NCI-H2227 (cell line): ENCODE measurements around the gene CHST9.
"Not testable (repeated sequence)": the region's sequence is repeated elsewhere in the genome, so short reads cannot be mapped to it uniquely, and the experiment has no call there.

ENCODE experiments used
- DNase-seq: peaks from one replicate; lab custom pipeline; 2025; ENCODE audit not compliant: unreplicated experiment; lab: John Stamatoyannopoulos, UW

The CHST9 gene

DNA sequence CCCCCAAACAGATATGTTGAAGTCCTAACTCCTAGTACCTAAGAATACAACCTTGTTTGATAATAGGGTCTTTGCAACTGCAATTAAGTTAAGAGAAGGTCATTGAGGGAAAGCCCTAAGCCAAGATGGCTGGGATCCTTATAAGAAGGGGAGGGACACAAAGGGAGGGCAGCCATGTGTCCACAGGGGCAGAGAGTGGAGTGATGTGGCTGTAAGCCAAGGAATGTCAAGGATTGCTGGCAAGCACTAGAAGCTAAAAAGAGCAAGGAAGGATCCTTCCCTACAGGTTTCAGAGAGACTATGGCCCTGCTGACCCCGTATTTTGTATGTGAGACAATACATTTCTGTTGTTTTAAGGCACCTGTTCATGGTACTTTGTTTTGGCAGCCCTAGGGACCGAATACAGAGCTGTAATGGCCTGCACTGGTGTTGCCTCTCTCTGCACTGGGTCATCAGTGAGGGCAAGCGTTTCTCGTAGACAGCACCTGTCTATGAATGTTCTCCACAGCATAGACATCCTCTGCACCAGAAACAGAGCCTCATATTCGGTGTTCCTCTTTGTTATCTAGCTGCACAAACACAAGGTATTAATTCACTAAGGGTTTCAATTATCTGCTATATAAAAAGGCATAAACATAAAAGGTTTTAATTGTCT is 244.2 kb downstream of the CHST9 start:
- no peak for DNase-seq

DNA sequence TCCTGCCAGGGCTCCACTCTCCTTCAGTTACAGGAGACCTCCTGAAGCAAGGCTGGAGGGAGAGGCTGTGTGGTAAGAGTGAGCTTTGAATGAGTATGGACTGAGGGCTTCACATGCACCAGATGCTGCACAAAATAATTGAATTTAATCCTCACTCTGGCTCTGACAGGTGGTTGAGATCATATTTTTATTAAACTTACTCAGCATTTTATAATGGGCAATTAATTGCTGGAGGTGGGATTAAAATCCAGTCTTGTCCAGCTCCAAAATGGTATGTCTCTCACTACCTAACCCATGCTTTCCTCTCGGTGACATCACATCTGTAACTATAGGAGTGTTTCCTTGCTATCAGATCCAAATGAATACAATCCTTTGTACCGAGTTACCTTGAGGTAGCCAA is 253.4 kb downstream of the CHST9 start:
- no peak for DNase-seq

DNA sequence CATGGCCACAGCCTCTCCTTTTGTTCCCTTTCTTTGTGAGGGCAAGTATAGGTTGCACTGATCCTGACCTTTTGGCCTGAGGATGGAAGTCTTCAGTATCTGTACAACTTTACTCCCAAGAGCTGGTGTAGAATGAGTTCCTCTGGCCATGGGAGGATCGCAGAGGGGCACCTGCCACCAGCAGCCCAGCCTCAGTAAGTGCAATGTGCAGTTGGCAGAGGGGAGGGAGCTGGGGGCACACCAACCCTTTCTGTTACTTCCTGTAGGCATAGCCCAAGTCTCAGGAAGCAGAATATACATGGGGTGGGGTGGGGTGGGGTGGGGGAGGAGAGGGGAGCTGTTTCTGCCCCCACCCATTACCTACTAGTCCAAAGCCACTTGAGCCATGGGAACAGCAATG is 254.5 kb downstream of the CHST9 start:
- no peak for DNase-seq

DNA sequence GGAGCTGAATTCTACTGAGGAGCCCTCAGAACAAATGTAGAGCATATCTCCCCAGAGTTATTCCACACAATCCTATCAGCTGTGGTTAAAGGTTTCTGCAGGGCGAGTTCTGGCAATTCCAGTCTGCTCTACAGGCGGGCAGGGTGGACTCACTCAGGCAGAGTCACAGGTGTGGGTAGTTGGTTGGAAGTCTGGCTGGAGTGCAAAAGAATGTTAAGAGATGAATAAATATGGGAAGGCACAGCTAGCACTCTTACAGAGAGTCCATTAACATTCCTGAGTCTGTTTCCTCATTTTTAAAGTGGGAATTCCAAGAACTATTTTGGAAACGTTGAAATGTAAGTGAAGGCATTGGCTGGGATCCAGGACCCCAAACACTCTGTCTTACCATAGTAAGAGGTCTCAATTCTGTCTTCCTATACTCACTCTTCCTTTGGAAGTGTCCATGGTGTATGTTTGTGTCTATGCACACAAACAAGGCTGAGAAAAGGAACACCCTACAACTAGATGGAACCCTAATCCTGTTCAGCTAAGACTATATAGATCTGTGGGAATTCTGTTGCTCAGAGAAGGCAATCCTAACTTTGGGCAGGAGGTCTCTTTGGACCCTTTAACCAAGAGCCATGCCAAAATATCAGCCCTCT is 256.3 kb downstream of the CHST9 start:
- no peak for DNase-seq

DNA sequence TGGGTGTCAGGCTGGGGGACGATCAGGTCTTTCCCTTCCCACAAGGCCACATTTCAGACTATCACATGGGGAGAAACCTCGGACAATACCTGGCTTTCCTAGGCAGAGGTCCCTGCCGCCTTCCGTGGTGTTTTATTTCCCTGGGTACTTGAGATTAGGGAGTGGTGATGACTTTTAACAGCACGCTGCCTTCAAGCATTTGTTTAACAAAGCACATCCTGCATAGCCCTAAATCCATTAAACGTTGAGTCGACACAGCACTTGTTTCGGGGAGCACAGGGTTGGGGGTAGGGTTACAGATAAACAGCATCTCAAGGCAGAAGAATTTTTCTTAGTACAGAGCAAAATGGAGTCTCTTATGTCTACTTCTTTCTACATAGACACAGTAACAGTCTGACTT is 257.3 kb downstream of the CHST9 start:
- DNase-seq: not testable (repeated sequence)

DNA sequence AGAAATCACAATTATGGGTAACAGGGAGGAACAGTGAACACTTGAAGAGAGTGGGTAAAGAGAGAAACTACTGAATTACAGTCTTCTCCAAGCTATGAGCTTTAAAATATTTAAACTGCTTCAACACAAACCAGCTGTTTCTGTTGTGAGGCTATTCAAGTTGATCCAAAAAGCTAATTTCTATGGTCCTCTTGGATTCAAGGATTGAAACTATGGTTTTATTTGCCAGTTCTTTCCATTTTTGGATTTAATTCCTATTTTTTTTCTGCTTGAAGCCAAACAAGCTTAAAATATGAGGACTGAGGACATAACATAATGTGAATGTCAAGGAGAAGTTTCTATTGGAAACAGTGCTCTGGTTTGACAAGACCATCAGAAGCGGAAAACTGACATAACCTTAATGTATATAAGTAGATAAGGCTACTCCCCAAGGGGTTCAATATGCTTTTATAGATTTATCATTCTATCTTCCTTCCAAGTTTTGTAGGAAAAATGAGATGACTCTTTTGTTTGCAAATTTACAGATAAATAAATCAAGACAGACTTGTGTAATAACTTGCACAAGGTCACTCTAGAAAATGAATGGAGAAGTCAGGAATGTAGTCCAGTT is 258.9 kb downstream of the CHST9 start:
- no peak for DNase-seq

DNA sequence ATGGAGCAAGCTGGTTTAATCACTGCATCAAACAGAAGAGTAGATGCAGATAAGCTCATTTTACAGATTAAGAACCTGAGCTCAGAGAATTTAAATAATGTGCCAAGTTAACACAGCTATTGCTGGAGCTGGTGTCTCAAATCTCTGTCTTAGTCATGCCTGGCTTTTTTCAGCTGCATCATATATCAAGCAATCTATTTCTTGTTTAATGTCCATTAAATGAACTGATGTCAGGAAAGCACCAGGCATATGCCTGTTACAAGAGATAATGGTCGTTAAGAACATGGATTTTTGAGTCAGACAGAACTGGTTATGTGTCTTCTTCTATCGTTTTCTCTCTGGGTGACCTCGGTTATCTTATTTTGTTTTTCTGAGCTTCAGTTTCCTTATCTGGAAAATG is 259.8 kb downstream of the CHST9 start:
- DNase-seq: no peak

DNA sequence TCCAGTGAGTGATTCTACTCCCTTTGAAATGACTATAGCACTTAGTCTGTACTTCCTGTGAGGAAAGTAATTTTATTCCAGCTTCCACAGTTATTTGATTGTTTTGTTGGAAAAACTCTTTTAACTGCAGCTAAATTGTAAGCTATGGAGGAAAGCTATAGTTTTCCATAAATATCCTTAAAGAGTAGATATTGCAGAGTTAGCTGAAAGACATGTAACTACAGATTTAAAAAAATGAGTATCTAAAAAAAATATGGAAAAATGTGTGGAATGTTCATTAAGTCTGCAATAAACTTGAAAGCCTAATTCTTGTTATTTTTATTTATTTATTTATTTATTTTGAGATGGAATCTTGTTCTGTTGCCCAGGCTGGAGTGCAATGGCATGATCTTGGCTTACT is 262.8 kb downstream of the CHST9 start:
- DNase-seq: no peak

DNA sequence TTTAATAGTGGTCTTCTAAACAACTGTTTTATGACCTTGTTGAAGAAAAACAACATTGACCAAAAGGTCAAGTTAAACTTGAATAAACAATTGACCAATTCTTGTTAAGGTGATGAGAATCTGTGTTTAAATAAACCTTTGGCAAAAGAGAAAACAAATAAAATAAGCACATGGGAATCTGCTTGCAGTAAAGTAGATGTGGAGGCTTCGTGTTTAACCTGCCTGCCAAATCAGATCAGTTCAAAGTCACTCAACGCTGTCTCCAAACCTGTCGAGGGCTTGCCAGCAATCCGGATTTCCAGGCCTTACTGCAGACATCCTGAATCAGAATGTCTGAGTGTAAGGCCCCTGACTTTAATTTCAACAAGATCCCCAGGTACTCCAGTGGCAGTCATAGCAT is 264.5 kb downstream of the CHST9 start:
- DNase-seq: no peak

DNA sequence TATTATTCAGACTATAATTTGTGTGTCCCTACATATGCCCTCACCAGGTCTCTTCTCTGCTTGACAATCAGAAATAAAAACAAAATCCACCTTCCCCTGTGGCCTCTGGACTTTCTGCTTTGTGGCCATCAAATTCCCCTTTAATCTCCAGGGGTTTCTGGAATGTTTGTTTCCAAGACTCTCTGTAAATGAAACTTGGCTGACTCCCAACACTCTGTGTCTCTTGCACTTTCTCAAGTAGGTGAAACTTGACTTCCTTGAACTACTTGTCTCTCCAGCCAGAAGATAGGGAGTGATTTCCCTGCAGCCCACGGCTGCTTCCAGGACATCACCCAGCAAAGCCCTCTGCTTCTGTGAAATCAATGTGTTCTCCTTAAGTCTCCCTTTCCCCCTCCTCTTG is 265.5 kb downstream of the CHST9 start:
- no peak for DNase-seq

DNA sequence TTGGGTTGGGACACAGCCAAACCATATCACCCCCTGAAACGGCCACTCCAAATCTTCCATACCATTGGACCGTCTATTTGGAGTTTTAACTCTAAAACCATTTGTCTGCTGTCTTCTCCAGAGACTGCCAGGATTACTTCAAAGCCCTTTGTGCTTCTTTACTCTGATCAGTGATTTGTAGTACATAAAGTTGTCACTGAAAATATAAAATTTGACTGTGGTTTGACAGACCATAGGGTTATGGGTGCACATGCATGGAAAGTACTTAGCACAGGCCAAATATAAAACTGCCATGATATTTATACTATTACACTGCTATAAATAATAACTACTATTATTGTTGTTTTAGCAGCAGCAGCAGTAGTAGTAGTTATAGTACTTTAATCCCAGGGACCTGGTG is 265.9 kb downstream of the CHST9 start:
- no peak for DNase-seq

DNA sequence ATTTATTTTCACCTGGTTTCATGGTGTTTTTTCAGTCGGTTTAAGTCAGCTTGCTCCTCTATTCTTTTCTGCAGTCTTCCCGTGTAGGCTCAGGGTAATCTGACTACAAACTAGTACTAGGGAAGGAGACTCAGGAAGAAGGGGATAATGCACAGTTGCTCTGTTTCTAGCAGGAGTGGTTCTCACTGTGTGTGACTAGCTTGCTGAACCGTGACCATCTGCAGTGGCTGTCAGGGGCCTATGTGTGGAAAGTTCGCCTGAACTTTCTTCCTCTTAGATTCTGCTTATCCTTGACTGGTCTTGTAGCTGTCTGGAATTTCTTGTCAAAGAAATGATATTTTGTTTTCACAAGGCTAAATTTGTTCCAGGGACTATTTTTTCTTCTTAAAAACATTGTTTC is 273.3 kb downstream of the CHST9 start:
- no peak for DNase-seq

DNA sequence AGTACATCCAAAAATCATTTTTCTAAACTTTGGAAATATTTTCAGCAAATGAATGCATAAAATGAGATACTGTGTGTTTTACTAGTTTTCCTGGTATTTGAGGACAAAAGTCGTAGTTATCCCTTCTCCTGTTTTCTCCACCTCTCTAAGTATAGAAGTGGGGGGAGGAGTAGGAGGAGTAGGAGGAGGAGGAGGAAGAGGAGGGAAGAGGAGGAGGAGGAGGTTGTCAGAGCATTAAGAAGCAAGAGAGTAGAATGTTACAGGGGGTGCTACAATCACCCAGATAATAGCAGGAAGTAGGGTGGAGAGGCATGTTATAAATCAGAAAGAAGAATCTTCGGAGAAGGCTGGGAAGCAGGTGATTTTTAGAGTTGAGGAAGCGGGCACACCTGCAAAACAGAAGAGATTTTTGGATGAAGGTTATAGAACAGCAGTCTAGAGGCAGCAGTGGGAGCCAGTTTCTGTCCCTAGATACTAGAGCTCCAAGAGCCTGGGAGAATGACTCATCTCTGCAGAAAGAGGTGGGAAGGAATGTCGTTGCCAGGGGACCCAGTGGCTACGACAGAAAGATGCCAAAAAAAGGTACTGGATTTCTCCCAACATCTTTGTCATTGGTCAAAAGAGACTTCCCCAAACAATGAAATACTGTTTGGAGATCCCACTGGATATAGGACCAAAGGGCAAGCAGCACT is 275.4 kb downstream of the CHST9 start:
- DNase-seq: no peak

DNA sequence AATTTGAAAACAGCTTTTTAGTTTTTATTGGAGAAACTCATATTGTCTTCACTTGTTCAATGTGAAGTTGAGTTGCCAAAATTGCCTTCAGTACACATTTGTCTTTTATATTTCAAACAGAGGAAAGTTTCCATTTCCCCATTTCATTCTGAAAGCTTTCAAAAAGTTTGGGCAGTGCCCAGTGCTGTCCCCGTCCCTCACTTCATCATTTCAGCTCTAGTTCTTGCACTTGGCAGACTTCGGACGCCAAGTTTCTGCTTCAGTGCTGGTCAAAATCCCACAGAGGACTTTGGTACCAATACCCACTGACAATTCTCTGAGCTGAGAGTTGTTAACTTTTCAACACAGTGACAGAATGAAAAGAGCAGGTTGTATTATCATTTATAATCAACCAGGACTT is 276.2 kb downstream of the CHST9 start:
- no peak for DNase-seq

DNA sequence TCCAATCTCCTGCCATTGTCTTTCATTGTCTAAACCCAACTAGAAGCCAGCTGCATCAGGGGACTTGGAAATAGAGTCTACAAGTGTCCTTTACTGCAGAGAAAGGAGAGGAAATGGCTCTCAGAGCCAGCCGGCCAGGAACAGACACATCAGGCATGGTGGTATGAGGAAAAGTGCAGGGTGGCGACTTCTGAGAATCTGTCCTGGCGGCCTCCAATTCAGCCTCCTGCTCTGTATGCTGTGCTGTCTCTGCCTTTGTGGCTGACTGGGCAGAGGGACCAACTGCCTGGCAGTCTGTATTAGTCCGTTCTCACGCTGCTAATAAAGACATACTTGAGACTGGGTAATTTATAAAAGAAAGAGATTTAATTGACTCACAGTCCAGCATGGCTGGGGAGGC is 282.8 kb downstream of the CHST9 start:
- no peak for DNase-seq

DNA sequence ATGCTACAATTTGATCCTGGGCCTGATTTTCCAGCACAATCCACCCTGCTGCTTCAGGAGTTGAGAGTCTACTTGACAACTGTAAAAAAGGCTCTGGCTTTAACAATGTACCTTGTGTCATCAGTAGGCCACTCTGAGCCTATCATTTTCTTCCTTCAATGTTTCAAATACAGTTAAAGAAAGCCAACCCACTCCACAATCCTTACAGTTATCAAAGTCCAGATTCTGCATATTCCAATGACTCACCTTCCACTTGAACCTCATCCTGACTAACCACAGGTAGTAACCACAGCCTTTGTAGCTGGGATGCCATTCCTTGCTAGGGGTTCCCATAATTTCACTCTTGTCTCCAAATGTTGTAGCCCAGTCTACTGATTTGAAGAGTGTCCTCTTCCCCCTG is 284.1 kb downstream of the CHST9 start:
- no peak for DNase-seq

DNA sequence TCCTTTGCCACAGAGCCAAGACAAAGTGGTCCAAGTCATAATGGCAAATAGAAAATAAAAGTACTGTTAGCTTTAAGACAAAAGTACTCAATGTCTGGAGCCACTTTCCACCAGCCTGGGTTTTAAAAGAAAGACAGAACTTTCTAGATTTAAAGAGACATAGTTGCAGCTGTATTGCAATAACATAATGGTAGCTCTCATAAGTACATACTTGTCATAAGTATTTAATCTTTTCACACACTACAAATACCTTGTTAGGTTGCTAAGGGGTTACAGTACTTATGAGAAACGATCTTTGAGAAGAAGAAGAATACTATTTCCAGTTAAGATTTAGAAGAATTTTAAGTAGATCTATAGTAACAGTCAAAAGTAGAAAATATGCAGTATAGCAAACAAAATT is 290.7 kb downstream of the CHST9 start:
- no peak for DNase-seq

DNA sequence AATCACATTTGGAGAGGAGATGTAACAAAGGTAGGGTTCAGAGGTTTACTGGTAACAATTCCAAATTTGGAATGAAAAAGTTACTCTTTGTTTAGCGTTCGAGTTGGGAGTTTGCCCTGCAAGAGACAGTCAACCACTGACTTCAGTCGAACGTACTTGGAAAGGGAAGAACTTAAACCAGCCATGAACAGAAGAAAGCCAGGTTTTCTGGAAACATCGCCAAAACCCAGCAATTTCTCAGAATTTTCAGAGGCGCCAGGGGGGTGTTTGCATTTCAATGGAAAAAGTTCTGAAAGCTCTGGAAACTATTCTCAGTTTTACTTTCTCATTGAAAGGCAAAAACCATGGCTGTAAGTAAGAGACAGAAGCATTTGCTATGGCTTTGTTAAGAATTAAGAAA is 291.1 kb downstream of the CHST9 start:
- DNase-seq: no peak

DNA sequence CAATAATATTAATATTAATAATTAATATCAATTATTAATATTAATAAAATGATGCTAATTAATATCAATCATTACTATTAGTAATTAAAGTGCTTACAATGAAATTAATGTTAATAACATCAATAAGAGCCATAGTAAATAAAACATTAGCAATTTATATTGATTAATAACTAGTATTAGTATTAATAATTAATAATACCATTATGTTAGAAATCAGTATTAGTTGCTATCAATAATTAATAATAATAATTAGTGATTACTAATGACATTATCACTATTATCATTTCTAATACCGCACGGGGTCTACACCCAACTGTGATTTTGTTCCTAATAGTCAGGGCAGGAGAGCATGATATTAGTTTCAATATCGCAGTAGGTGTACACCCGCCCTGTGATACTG is 296.8 kb downstream of the CHST9 start:
- no peak for DNase-seq

DNA sequence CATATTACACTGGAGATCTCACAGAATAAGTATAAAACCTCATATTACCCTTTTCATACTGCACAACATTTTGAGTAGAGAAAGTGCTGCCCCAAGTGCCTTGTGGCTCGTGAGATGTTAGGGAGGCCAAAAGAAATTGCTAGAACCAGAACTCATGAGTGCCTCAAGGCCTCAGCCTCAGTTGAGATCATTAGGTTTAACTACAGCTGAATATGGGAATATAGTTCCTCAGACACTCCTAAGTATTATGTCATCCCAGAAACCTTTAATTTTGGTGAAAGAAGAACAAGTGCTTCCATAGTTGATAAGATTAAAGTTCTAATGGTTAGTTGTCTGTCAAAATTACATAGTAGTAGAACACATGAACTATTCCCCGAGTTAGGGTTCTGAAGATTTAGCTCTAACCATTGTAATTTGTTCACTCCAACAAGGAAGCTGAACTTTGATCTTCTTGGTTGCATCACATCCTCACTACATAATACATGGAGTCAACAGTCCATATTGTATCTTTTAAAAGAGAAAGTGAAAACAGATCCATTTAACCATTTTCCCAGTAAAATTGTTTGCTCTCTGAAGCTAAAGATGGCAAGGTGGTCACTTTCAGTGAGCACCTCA is 310.0 kb downstream of the CHST9 start:
- no peak for DNase-seq

DNA sequence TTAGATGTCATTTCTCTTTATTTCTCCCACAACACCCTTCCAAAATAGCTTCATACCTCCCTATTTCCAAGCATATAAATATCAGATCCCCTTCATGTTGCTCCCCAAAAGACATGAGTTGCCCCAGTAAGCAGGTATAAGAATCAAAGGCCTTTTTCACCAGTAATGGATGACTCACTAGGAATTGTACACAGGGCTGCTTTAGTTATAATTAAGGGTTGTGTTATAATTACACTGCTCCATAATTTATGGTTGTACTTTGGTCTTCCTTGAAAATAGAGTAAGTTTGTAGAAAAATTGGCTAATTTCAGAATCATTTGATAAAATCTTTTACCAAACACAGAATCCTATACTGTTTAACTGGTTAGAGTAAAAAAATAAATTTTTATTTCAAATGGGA is 310.8 kb downstream of the CHST9 start:
- DNase-seq: no peak

DNA sequence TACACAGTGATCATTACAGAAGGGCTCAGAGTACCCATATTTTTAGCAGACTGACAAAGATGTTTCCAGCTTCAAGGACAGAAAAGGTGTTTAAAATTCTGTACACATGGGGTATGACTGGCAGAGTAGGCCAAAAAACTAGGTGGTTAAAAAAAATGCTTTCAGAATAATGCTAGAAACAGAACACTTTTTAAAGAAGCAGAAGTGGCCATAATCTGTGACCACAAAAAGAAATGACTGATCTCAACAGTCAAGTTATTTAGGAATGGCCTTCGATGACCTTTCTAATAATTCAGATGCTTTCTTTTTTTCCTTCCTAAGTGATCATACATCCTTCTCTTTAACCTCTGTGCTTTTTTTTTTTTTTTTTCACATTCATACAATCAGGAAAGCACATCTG is 315.5 kb downstream of the CHST9 start:
- no peak for DNase-seq
